Stomach (tissue), 9 donors: ENCODE data around the gene EML4. TPM values are rescaled to one million over a fixed set of nuclear protein-coding genes. Genes with fewer than 3 reads are reported as not detected.

Source experiments
- DNase-seq, 2 donors: peaks; one replicate each; pipeline versions ENCODE4 v3.0.0 to v3.0.0-alpha.2; 2013 to 2019
- H3K27ac ChIP-seq, 5 donors: fragments of 200-600 bp in 4 of 5; sonication (generic) in 4 of 5; one replicate each; pipeline ENCODE4 v1.5.1; 2013 to 2019; ENCODE audit warnings: mild to moderate bottlenecking in 1 of 5, moderate library complexity in 1 of 5
- H3K27me3 ChIP-seq, 3 donors: fragments of 200-600 bp; sonication (generic); one replicate each; pipeline ENCODE4 v1.5.1; 2017 to 2019; ENCODE audit warnings: mixed run types in 1 of 3
- H3K36me3 ChIP-seq, 4 donors: fragments of 200-600 bp; sonication (generic); 1 replicate in 3 of 4; 2 replicates in 1 of 4; pipeline ENCODE4 v1.5.1; 2016 to 2019
- H3K4me1 ChIP-seq, 4 donors: fragments of 200-600 bp; sonication (generic); one replicate each; pipeline ENCODE4 v1.5.1; 2016 to 2019
- H3K4me3 ChIP-seq, 4 donors: fragments of 200-600 bp; sonication (generic) in 3 of 4; one replicate each; pipeline ENCODE4 v1.5.1; 2016 to 2019; ENCODE audit warnings: mild to moderate bottlenecking in 1 of 4
- H3K9me3 ChIP-seq, 4 donors: fragments of 200-600 bp; sonication (generic); one replicate each; pipeline ENCODE4 v1.5.1; 2016 to 2019
- EP300 ChIP-seq: sonication (generic); formaldehyde crosslinking; IDR thresholded peaks from one replicate; pipeline ENCODE4 v1.6.1; 2017; ENCODE audit warnings: antibody characterized with exemption
- POLR2A ChIP-seq, 4 donors: fragments of 450-650 bp; IDR thresholded peaks; one replicate each; pipeline ENCODE4 v1.6.1; 2016; ENCODE audit warnings: antibody characterized with exemption in 4 of 4, control low read depth in 2 of 4, mild to moderate bottlenecking in 1 of 4, moderate library complexity in 1 of 4
- POLR2AphosphoS5 ChIP-seq, 3 donors: sonication (generic); formaldehyde crosslinking; IDR thresholded peaks; one replicate each; pipeline ENCODE4 v1.6.1; 2016; ENCODE audit warnings: antibody characterized with exemption in 3 of 3
- WGBS, 5 donors: extraction: QIAGEN DNeasy Blood & Tissue Kit in 3 of 5; methylation state at CpG; one replicate each; pipeline versions ENCODE4 v1.1.5 to v1.1.7; 2013 to 2018; 5-methylcytosine and 5-hydroxymethylcytosine counted together
- intact Hi-C: fragments of 100-400 bp; cut with DNase I; formaldehyde crosslinking; loops from one replicate; pipeline ENCODE4 v1.15.1; 2023; ENCODE audit warnings: low total_unique reads
- polyA plus RNA-seq, 3 donors: library from polyadenylated mRNA; stranded (reverse); fragments of 200-250 nt; gene quantifications; one replicate each; pipeline ENCODE4 v1.2.3, GENCODE V29; 2013
- total RNA-seq, 5 donors: library from RNA; depleted of rRNA; stranded (reverse); fragments of >200 nt; gene quantifications; one replicate each; pipeline versions ENCODE4 v1.1.0 to v1.2.3, GENCODE V29; 2014 to 2016
- TF ChIP-seq, protein P1 (sequence below), 7 experiments: fragments of 450-650 bp in 4 of 7; fragments of 200-600 bp in 3 of 7; sonication (generic) in 3 of 7; IDR thresholded peaks; one replicate each; pipeline ENCODE4 v1.5.1; 2016 to 2019; ENCODE audit warnings: antibody characterized with exemption in 7 of 7, control low read depth in 2 of 7, mild to moderate bottlenecking in 1 of 7
- donor health status: healthy with polysubstance abuse.
- donor health status: Bipolar disorder and iron deficiency.
- donor health status: healthy.

EML4 gene
- total and polyA plus RNA-seq, 8 donors: 10.2 to 292 (median 28.6) TPM

DNA sequence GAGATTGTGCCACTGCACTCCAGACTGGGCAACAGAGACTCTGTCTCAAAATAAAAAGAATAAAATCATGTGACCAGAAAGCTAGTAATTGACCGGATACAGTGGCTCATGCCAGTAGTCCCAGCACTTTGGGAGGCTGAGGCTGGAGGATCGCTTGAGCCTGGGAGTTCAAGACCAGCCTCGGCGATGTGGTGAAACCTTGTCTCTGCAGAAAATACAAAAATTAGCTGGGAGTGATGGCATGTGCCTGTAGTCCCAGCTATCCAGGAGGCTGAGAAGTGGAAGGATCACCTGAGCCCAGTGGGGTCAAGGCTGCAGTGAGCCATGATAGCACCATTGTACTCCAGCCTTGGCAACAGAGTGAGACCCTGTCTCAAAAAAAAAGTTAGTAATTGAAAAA, 155.1 kb downstream of the EML4 start:
- no peak for DNase-seq
- no peak overlapping the region for H3K27ac ChIP-seq
- TF ChIP-seq, protein P1, sequence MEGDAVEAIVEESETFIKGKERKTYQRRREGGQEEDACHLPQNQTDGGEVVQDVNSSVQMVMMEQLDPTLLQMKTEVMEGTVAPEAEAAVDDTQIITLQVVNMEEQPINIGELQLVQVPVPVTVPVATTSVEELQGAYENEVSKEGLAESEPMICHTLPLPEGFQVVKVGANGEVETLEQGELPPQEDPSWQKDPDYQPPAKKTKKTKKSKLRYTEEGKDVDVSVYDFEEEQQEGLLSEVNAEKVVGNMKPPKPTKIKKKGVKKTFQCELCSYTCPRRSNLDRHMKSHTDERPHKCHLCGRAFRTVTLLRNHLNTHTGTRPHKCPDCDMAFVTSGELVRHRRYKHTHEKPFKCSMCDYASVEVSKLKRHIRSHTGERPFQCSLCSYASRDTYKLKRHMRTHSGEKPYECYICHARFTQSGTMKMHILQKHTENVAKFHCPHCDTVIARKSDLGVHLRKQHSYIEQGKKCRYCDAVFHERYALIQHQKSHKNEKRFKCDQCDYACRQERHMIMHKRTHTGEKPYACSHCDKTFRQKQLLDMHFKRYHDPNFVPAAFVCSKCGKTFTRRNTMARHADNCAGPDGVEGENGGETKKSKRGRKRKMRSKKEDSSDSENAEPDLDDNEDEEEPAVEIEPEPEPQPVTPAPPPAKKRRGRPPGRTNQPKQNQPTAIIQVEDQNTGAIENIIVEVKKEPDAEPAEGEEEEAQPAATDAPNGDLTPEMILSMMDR (IDR thresholded peaks at IDR 0.05): no peak
- TF ChIP-seq POLR2AphosphoS5 (IDR thresholded peaks at IDR 0.05) (no peak), POLR2A (IDR thresholded peaks at IDR 0.05) (no peak), EP300 (no peak)
- intact Hi-C loops: no loop called here
- H3K4me1 ChIP-seq: peaks cover 0 to 21% (median 10%) of the 10 kb centered on the region in 4 donors
- no peak overlapping the region for H3K4me3 ChIP-seq
- H3K36me3 ChIP-seq: peaks cover 0 to 41% (median 34%) of the 10 kb centered on the region in 4 donors
- no peaks in the 10 kb centered on the region for H3K27me3 ChIP-seq
- no peaks in the 10 kb centered on the region for H3K9me3 ChIP-seq
- WGBS, 5 donors: 94 to 100% (median 98%) methylated on average over 4 of the region's 4 CpGs

DNA sequence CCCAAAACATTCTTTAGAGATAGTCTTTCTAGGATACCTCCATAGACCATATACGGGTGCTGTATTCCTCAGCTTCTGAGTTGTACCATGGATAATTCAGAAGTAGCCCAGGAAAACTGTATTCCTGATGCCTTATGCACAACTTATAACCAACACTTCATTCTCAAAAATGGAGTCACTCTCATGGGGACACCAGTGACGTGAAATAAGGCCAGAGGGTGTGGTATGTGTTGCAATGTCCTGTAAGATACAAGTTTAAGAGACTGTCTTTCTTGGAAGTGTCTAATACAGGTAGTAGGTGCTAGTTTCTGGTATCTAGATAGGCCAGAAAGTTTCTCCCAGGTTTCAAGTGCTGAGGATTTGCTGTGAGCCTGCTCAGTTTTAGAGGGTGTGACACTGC, 155.8 kb downstream of the EML4 start:
- no peaks in the 10 kb centered on the region for H3K27me3 ChIP-seq
- H3K27ac ChIP-seq: no peak overlapping the region
- H3K9me3 ChIP-seq: no peaks in the 10 kb centered on the region
- WGBS, 5 donors: 86 to 89% (median 86%) methylated on average over 2 of the region's 2 CpGs
- no peak for DNase-seq
- intact Hi-C loops: no loop called here
- peaks cover 0 to 42% (median 39%) of the 10 kb centered on the region in 4 donors for H3K36me3 ChIP-seq
- no peak overlapping the region for H3K4me3 ChIP-seq
- H3K4me1 ChIP-seq: peaks cover 0 to 21% (median 10%) of the 10 kb centered on the region in 4 donors
- no peak for TF ChIP-seq POLR2AphosphoS5 (IDR thresholded peaks at IDR 0.05)
- TF ChIP-seq EP300: no peak
- TF ChIP-seq, protein P1 (IDR thresholded peaks at IDR 0.05): no peak
- TF ChIP-seq POLR2A (IDR thresholded peaks at IDR 0.05): no peak

DNA sequence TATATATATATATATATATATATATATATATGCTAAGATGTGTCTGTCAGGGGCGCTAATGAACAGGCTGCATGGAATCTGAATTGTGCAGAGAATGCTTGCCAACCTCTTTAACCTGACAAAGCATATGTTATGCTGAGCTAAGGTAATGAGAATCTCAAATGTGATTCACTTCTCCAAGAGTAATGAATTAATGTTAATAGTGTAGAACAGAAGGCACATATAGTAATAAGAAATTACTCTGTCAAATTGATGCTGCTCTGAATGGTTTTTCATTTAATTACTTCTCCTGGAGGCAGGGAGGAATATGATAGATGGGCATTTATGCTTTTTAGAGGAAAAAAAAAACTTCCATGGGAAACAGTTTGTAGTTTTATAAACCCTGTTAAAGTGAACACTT, 156.5 kb downstream of the EML4 start:
- Histone ChIP-seq H3K36me3 (peaks cover 0 to 43% (median 42%) of the 10 kb centered on the region in 4 donors), H3K4me1 (peaks cover 0 to 21% (median 10%) of the 10 kb centered on the region in 4 donors), H3K27me3 (no peaks in the 10 kb centered on the region), H3K4me3 (no peak overlapping the region), H3K27ac (no peak overlapping the region), H3K9me3 (no peaks in the 10 kb centered on the region)
- TF ChIP-seq POLR2A (IDR thresholded peaks at IDR 0.05) (no peak), POLR2AphosphoS5 (IDR thresholded peaks at IDR 0.05) (no peak), EP300 (no peak)
- TF ChIP-seq, protein P1 (IDR thresholded peaks at IDR 0.05): no peak
- 78 to 100% (median 92%) methylated on average over 1 of the region's 1 CpG for WGBS, 5 donors
- intact Hi-C loops: no loop called here
- no peak for DNase-seq

DNA sequence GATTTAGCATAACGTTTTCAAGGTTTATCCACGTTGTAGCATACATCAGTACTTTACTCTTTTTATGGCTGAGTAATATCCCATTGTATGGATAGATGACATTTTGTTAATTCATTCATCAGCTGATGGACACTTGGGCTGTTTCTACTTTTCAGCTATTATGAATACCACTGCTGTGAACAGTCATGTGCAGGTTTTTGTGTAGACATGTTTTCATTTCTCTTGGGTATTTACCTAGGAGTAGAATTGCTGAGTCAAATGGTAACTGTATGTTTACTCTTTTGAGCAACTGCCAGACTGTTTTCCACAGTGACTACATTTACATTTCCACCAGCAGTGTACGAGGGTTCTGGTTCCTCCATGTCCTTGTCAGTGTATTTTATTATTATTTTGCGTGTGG, 158.0 kb downstream of the EML4 start:
- intact Hi-C loops: no loop called here
- WGBS, 5 donors: 33 to 54% (median 41%) methylated on average over 4 of the region's 4 CpGs
- H3K9me3 ChIP-seq: no peaks in the 10 kb centered on the region
- H3K4me3 ChIP-seq: no peak overlapping the region
- H3K27me3 ChIP-seq: no peaks in the 10 kb centered on the region
- peaks cover 7 to 59% (median 50%) of the 10 kb centered on the region in 4 donors for H3K36me3 ChIP-seq
- peaks cover 0 to 21% (median 10%) of the 10 kb centered on the region in 4 donors for H3K4me1 ChIP-seq
- TF ChIP-seq, protein P1 (IDR thresholded peaks at IDR 0.05): no peak
- peak in 2 of 3 donors; percentile 18 to 37 for TF ChIP-seq POLR2AphosphoS5 (IDR thresholded peaks at IDR 0.05)
- DNase-seq: peak in 1 of 2 donors; percentile 51
- peak overlapping the region in 2 of 5 donors; percentile 11 to 46 for H3K27ac ChIP-seq
